K562 (cell line): ENCODE data around the gene KCP. TPM values are rescaled to one million over a fixed set of nuclear protein-coding genes. Genes with fewer than 3 reads are reported as not detected.

ENCODE experiments used
- HMG20B ChIP-seq: fragments of 250-450 bp; sonication (Bioruptor Pico); IDR thresholded peaks from 2 replicates; pipeline ENCODE4 v1.5.0; 2021; ENCODE audit warnings: mild to moderate bottlenecking
- NFIX ChIP-seq: fragments of 250-450 bp; sonication (Bioruptor Pico); IDR thresholded peaks from 2 replicates; pipeline ENCODE4 v1.4.0; 2020; ENCODE audit warnings: low read depth, mild to moderate bottlenecking, moderate library complexity
- PCBP2 ChIP-seq: fragments of 200-400 bp; formaldehyde crosslinking; IDR thresholded peaks from 2 replicates; pipeline ENCODE4 v1.6.1; 2018; ENCODE audit warnings: low read length, low read depth, mild to moderate bottlenecking, moderate library complexity; ENCODE audit not compliant: poor library complexity, severe bottlenecking
- PRDM10 ChIP-seq: fragments of 450-650 bp; IDR thresholded peaks from 2 replicates; pipeline ENCODE4 v1.6.1; 2018; ENCODE audit not compliant: partially characterized antibody
- ZNF282 ChIP-seq: sonication (generic); formaldehyde crosslinking; IDR thresholded peaks from 2 replicates; pipeline ENCODE4 v1.8.1; 2023; ENCODE audit warnings: missing genetic modification reagents
- ZNF354B ChIP-seq: fragments of 250-450 bp; sonication (Bioruptor Pico); IDR thresholded peaks from 2 replicates; pipeline ENCODE4 v1.4.0; 2020
- polyA plus RNA-seq, 8 experiments: library from polyadenylated mRNA; depleted of rRNA in 4 of 8; stranded (reverse) in 5 of 8; unstranded in 3 of 8; fragments of >200 nt; fragmentation: Nextera tagmentation in 2 of 8; fragmentation: Illumina TruSeq in 1 of 8; extraction: Ambion mirVana in 2 of 8; extraction: Trizol in 1 of 8; gene quantifications; 2 replicates each; pipeline versions ENCODE4 v1.2.1 to v1.2.3, GENCODE V29; 2011 to 2014; ENCODE audit warnings: inconsistent platforms in 1 of 8, missing spikeins in 1 of 8
- total RNA-seq, 7 experiments: library from RNA; depleted of rRNA in 6 of 7; stranded (reverse); fragments of >200 nt in 6 of 7; fragmentation: Illumina TruSeq in 2 of 7; extraction: Trizol in 2 of 7; gene quantifications; 2 replicates each; pipeline versions ENCODE4 v1.2.1 to v1.2.3, GENCODE V29; 2011 to 2021; ENCODE audit warnings: low replicate concordance in 1 of 7
- TF ChIP-seq, protein P1 (sequence below): fragments of 450-650 bp; IDR thresholded peaks from 2 replicates; pipeline ENCODE4 v1.6.1; 2017; ENCODE audit warnings: antibody characterized with exemption, mild to moderate bottlenecking
- TF ChIP-seq, protein P2 (sequence below): sonication (generic); formaldehyde crosslinking; IDR thresholded peaks from 2 replicates; pipeline ENCODE4 v1.8.0; 2022; ENCODE audit warnings: missing genetic modification reagents, mild to moderate bottlenecking, moderate library complexity, borderline replicate concordance
- TF ChIP-seq, protein P3 (sequence below): fragments of 250-450 bp; sonication (Bioruptor Pico); IDR thresholded peaks from 2 replicates; pipeline ENCODE4 v1.5.0; 2021; ENCODE audit warnings: mild to moderate bottlenecking, moderate library complexity
- TF ChIP-seq, protein P4 (sequence below): sonication (generic); formaldehyde crosslinking; IDR thresholded peaks from 2 replicates; pipeline ENCODE4 v1.4.0; 2020; ENCODE audit warnings: mild to moderate bottlenecking, missing genetic modification reagents

Gene KCP
- total and polyA plus RNA-seq, 9 of the 15 experiments (the other 6 are each of a cell fraction or from before 2014, with no cell fraction given): 0.06 to 0.17 (median 0.12) TPM; not detected in 3

GRCh38 chr7:128833148-128833945 is 77.2 kb downstream of the KCP start (continued):
- TF ChIP-seq, protein P1, sequence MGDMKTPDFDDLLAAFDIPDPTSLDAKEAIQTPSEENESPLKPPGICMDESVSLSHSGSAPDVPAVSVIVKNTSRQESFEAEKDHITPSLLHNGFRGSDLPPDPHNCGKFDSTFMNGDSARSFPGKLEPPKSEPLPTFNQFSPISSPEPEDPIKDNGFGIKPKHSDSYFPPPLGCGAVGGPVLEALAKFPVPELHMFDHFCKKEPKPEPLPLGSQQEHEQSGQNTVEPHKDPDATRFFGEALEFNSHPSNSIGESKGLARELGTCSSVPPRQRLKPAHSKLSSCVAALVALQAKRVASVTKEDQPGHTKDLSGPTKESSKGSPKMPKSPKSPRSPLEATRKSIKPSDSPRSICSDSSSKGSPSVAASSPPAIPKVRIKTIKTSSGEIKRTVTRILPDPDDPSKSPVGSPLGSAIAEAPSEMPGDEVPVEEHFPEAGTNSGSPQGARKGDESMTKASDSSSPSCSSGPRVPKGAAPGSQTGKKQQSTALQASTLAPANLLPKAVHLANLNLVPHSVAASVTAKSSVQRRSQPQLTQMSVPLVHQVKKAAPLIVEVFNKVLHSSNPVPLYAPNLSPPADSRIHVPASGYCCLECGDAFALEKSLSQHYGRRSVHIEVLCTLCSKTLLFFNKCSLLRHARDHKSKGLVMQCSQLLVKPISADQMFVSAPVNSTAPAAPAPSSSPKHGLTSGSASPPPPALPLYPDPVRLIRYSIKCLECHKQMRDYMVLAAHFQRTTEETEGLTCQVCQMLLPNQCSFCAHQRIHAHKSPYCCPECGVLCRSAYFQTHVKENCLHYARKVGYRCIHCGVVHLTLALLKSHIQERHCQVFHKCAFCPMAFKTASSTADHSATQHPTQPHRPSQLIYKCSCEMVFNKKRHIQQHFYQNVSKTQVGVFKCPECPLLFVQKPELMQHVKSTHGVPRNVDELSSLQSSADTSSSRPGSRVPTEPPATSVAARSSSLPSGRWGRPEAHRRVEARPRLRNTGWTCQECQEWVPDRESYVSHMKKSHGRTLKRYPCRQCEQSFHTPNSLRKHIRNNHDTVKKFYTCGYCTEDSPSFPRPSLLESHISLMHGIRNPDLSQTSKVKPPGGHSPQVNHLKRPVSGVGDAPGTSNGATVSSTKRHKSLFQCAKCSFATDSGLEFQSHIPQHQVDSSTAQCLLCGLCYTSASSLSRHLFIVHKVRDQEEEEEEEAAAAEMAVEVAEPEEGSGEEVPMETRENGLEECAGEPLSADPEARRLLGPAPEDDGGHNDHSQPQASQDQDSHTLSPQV: no peak
- TF ChIP-seq, protein P2, sequence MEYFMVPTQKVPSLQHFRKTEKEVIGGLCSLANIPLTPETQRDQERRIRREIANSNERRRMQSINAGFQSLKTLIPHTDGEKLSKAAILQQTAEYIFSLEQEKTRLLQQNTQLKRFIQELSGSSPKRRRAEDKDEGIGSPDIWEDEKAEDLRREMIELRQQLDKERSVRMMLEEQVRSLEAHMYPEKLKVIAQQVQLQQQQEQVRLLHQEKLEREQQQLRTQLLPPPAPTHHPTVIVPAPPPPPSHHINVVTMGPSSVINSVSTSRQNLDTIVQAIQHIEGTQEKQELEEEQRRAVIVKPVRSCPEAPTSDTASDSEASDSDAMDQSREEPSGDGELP (CRISPR knock-in tag): peak; percentile 12
- TF ChIP-seq HMG20B (CRISPR knock-in tag) (no peak), ZNF354B (no peak), PCBP2 (no peak), ZNF282 (CRISPR knock-in tag) (no peak), NFIX (CRISPR knock-in tag) (no peak), PRDM10 (no peak)
- TF ChIP-seq, protein P3, sequence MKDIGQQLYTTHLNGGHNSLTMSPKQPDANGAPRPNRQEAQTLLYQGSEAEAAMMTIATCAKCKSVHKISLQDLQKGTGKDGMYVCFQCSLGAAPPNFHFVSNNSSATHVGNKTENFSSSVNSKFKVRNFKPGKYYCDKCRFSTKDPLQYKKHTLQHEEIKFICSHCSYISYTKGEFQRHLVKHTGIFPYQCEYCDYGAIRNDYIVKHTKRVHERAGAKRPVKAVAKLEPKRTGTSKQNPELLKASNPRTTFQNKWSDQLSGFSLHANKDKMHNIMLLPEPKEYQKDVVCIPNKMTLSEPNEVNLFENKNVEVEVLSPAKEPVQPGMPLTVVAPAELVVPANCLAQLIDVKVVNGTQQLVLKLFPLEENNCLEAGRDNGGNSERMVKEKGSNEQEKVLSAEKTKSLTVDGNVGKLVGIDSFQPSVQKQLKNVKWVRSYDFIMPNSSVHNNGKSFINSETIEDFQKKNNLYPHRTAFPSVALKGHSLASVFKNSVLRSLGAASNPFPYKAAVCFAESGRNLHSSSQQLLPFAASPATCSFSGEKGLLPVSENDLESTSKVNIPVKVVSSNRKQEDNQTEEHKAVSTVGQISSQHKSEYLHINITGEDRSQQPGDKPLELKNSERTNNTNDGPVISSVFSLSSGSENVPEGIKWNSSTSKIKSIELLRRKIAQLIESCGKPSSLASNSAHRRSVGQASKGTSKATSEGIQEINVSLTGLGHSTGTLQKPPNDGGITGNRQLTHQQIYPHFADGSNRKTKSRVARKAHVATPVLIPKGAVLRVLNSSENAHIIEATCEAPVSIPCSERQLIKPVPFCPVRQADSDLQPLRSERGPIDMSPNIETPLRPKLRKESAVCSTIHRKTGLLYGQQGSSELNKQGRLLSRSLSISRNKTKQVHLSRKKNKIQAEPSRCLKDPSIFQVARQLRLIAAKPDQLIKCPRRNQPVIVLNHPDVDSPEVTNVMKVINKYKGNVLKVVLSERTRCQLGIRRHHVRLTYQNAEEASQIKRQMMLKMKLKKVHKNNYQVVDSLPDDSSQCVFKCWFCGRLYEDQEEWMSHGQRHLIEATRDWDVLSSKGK (CRISPR knock-in tag): no peak
- TF ChIP-seq, protein P4, sequence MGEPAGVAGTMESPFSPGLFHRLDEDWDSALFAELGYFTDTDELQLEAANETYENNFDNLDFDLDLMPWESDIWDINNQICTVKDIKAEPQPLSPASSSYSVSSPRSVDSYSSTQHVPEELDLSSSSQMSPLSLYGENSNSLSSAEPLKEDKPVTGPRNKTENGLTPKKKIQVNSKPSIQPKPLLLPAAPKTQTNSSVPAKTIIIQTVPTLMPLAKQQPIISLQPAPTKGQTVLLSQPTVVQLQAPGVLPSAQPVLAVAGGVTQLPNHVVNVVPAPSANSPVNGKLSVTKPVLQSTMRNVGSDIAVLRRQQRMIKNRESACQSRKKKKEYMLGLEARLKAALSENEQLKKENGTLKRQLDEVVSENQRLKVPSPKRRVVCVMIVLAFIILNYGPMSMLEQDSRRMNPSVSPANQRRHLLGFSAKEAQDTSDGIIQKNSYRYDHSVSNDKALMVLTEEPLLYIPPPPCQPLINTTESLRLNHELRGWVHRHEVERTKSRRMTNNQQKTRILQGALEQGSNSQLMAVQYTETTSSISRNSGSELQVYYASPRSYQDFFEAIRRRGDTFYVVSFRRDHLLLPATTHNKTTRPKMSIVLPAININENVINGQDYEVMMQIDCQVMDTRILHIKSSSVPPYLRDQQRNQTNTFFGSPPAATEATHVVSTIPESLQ (CRISPR knock-in tag): no peak
